ENCODE data around the gene SLC9A9.

SLC9A9 gene

GRCh38 chr3:143266927-143267326, 581.3 kb downstream of the SLC9A9 start:
- DNase-seq, result no peak

GRCh38 chr3:143266511-143266910, 581.8 kb downstream of the SLC9A9 start:
- DNase-seq, result no peak

GRCh38 chr3:143265501-143266070, 582.7 kb downstream of the SLC9A9 start:
- no peak for DNase-seq

- no peak for DNase-seq
These were observed 584.3 kb downstream of the SLC9A9 start for GRCh38 chr3:143263852-143264513.

GRCh38 chr3:143261848-143262247, 586.4 kb downstream of the SLC9A9 start:
- no peak for DNase-seq

GRCh38 chr3:143258692-143259091, 589.6 kb downstream of the SLC9A9 start:
- DNase-seq, result no peak

- no peak for DNase-seq
These were observed 591.9 kb downstream of the SLC9A9 start for GRCh38 chr3:143256416-143256815.

- DNase-seq, result no peak
These were observed 592.5 kb downstream of the SLC9A9 start for GRCh38 chr3:143255739-143256138.

GRCh38 chr3:143252931-143253330, 595.3 kb downstream of the SLC9A9 start:
- no peak for DNase-seq

- DNase-seq, result no peak
These were observed 599.3 kb downstream of the SLC9A9 start for GRCh38 chr3:143249014-143249413.

- DNase-seq, result peak; percentile 86
These were observed 601.2 kb downstream of the SLC9A9 start for GRCh38 chr3:143247073-143247472.

GRCh38 chr3:143245692-143246091, 602.6 kb downstream of the SLC9A9 start:
- DNase-seq, result no peak

- DNase-seq, result no peak
These were observed 603.7 kb downstream of the SLC9A9 start for GRCh38 chr3:143244516-143245063.

- DNase-seq, result no peak
These were observed 604.6 kb downstream of the SLC9A9 start for GRCh38 chr3:143243686-143244085.

- no peak for DNase-seq
These were observed 605.6 kb downstream of the SLC9A9 start for GRCh38 chr3:143242691-143243090.

- DNase-seq, result no peak
These were observed 606.2 kb downstream of the SLC9A9 start for GRCh38 chr3:143242101-143242500.

GRCh38 chr3:143241481-143241951, 606.8 kb downstream of the SLC9A9 start:
- DNase-seq, result no peak

GRCh38 chr3:143240886-143241285, 607.4 kb downstream of the SLC9A9 start:
- DNase-seq, result no peak

- no peak for DNase-seq
These were observed 609.2 kb downstream of the SLC9A9 start for GRCh38 chr3:143239031-143239430.

GRCh38 chr3:143237077-143237627, 611.1 kb downstream of the SLC9A9 start:
- DNase-seq, result no peak

- no peak for DNase-seq
These were observed 611.9 kb downstream of the SLC9A9 start for GRCh38 chr3:143236226-143236964.

- DNase-seq, result no peak
These were observed 612.6 kb downstream of the SLC9A9 start for GRCh38 chr3:143235614-143236204.

GRCh38 chr3:143234526-143234925, 613.7 kb downstream of the SLC9A9 start:
- no peak for DNase-seq
